Subcutaneous abdominal adipose tissue (tissue), 5 donors: Measurements from ENCODE around the gene CYB5D1.

Source experiments
- H3K27ac ChIP-seq: one replicate; pipeline ENCODE4 v1.7.0; 2013; ENCODE audit warnings: low read depth, mild to moderate bottlenecking, inconsistent platforms, low read length, moderate library complexity
- H3K27me3 ChIP-seq, 5 donors: one replicate each; pipeline ENCODE4 v1.7.0; 2013; ENCODE audit warnings: low read length in 5 of 5, inconsistent platforms in 1 of 5; ENCODE audit not compliant: control insufficient read depth in 5 of 5, insufficient read depth in 4 of 5
- H3K36me3 ChIP-seq, 5 donors: one replicate each; pipeline ENCODE4 v1.7.0; 2013; ENCODE audit warnings: low read length in 5 of 5; ENCODE audit not compliant: control insufficient read depth in 5 of 5, insufficient read depth in 5 of 5
- H3K4me1 ChIP-seq, 5 donors: one replicate each; pipeline ENCODE4 v1.7.0; 2013; ENCODE audit warnings: low read length in 5 of 5, mild to moderate bottlenecking in 3 of 5, moderate library complexity in 1 of 5; ENCODE audit not compliant: control insufficient read depth in 5 of 5, insufficient read depth in 5 of 5
- H3K4me3 ChIP-seq, 5 donors: one replicate each; pipeline ENCODE4 v1.7.0; 2013; ENCODE audit warnings: low read length in 5 of 5, low read depth in 1 of 5
- H3K9ac ChIP-seq, 5 donors: one replicate each; pipeline ENCODE4 v1.7.0; 2013; ENCODE audit warnings: low read length in 5 of 5, mild to moderate bottlenecking in 4 of 5, moderate library complexity in 3 of 5
- H3K9me3 ChIP-seq, 5 donors: one replicate each; pipeline ENCODE4 v1.7.0; 2013; ENCODE audit warnings: low read length in 5 of 5; ENCODE audit not compliant: control insufficient read depth in 5 of 5
- donor health status: healthy.
- donor health status: healthy.
- donor health status: healthy.
- donor health status: healthy.
- donor health status: healthy.

The CYB5D1 gene

GRCh38 chr17:7820231-7820630, 37.6 kb upstream of the CYB5D1 start:
- H3K36me3 ChIP-seq: no peaks in the 10 kb centered on the region
- H3K27me3 ChIP-seq: peaks cover 0 to 13% (median 3%) of the 10 kb centered on the region in 5 donors
- no peak overlapping the region for H3K9ac ChIP-seq
- no peak overlapping the region for H3K27ac ChIP-seq
- no peak overlapping the region for H3K4me3 ChIP-seq
- H3K9me3 ChIP-seq: no peaks in the 10 kb centered on the region
- H3K4me1 ChIP-seq: no peaks in the 10 kb centered on the region

- H3K9me3 ChIP-seq: no peaks in the 10 kb centered on the region
- H3K36me3 ChIP-seq: no peaks in the 10 kb centered on the region
- H3K4me3 ChIP-seq: no peak overlapping the region
- no peak overlapping the region for H3K27ac ChIP-seq
- peaks cover 0 to 11% (median 3%) of the 10 kb centered on the region in 5 donors for H3K27me3 ChIP-seq
- peaks cover 0 to 6% (median 0%) of the 10 kb centered on the region in 5 donors for H3K4me1 ChIP-seq
- H3K9ac ChIP-seq: no peak overlapping the region
Observed at GRCh38 chr17:7822126-7822525, 35.7 kb upstream of the CYB5D1 start.

- H3K9ac ChIP-seq: no peak overlapping the region
- peaks cover 0 to 3% (median 3%) of the 10 kb centered on the region in 5 donors for H3K27me3 ChIP-seq
- H3K4me1 ChIP-seq: peaks cover 0 to 6% (median 0%) of the 10 kb centered on the region in 5 donors
Observed at GRCh38 chr17:7823581-7824001, 34.2 kb upstream of the CYB5D1 start.

GRCh38 chr17:7824021-7824924, 33.5 kb upstream of the CYB5D1 start:
- Histone ChIP-seq H3K9ac (no peak overlapping the region), H3K4me3 (no peak overlapping the region), H3K9me3 (no peaks in the 10 kb centered on the region), H3K27me3 (peaks cover 0 to 3% (median 0%) of the 10 kb centered on the region in 5 donors), H3K4me1 (peaks cover 0 to 6% (median 0%) of the 10 kb centered on the region in 5 donors), H3K36me3 (no peaks in the 10 kb centered on the region), H3K27ac (no peak overlapping the region)

More at GRCh38 chr17:7823581-7824001, 34.2 kb upstream of the CYB5D1 start:
- H3K4me3 ChIP-seq: no peak overlapping the region
- H3K9me3 ChIP-seq: no peaks in the 10 kb centered on the region
- H3K27ac ChIP-seq: no peak overlapping the region
- H3K36me3 ChIP-seq: no peaks in the 10 kb centered on the region

DNA sequence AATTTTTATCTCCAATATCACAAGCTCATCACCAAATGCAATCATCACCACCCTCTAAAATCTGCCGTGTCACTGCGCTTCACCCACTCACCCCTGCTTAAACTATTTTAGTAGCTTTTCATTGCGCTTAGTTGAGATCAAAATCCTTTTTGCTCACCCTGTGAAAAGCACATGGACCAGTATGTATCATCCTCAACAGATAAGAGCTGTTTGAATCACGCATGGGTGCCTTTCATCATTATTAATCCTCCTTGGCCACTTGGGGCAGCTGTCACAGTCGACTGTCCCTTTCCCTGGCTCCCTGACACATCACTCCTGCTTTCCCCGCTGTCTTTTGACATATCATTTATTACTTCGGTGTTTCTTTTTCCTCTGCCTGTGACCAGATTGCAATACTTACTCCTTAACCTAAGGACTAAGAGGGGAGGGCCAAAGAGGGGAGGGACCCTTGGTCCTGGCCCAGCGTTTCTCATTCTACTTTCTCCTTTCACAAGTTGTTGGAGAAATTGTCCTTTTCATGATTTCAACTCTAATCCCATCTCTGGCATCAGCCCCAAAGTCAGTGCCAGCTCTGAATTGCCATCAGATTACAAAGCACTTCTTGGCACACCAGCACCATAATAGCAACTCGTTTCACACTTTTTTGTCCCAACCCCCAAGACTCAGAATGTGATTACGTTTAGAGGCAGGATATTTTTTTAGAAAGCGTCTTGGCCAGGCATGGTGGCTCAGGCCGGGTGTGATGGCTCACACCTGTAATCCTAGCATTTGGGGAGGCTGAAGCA, 32.4 kb upstream of the CYB5D1 start:
- peak overlapping the region in 1 of 5 donors; percentile 17 for H3K9ac ChIP-seq
- H3K9me3 ChIP-seq: no peaks in the 10 kb centered on the region
- H3K27me3 ChIP-seq: peaks cover 0 to 3% (median 1%) of the 10 kb centered on the region in 5 donors
- H3K4me3 ChIP-seq: no peak overlapping the region
- peaks cover 0 to 6% (median 0%) of the 10 kb centered on the region in 5 donors for H3K4me1 ChIP-seq
- H3K27ac ChIP-seq: no peak overlapping the region
- H3K36me3 ChIP-seq: no peaks in the 10 kb centered on the region

- no peak overlapping the region for H3K9ac ChIP-seq
- H3K27ac ChIP-seq: no peak overlapping the region
- peaks cover 4 to 18% (median 7%) of the 10 kb centered on the region in 5 donors for H3K4me1 ChIP-seq
- H3K27me3 ChIP-seq: peaks cover 0 to 5% (median 2%) of the 10 kb centered on the region in 5 donors
- no peaks in the 10 kb centered on the region for H3K36me3 ChIP-seq
- no peaks in the 10 kb centered on the region for H3K9me3 ChIP-seq
- H3K4me3 ChIP-seq: no peak overlapping the region
Observed at GRCh38 chr17:7830616-7831015, 27.2 kb upstream of the CYB5D1 start.

DNA sequence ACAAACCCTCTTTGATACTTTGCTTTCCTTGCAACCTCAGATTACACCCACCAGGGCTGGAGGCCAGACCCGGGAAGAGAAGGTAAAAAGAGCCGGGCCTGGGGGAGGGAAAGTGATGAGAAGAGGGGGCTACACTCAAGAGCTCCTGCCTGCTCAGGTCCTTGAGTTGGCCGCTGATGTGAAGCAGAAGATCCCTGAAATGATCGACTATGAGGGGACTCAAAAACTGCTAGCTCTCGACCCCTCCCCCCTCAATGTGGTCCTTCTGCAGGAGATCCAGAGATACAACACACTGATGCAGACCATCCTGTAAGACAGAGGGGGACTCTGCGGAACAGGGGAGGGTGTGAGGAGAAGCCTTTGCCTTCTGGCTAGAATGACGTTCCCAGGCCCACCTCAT, 26.6 kb upstream of the CYB5D1 start:
- no peak overlapping the region for H3K9ac ChIP-seq
- peaks cover 0 to 5% (median 2%) of the 10 kb centered on the region in 5 donors for H3K27me3 ChIP-seq
- H3K4me3 ChIP-seq: no peak overlapping the region
- no peak overlapping the region for H3K27ac ChIP-seq
- peaks cover 4 to 22% (median 10%) of the 10 kb centered on the region in 5 donors for H3K4me1 ChIP-seq
- no peaks in the 10 kb centered on the region for H3K9me3 ChIP-seq
- H3K36me3 ChIP-seq: no peaks in the 10 kb centered on the region

DNA sequence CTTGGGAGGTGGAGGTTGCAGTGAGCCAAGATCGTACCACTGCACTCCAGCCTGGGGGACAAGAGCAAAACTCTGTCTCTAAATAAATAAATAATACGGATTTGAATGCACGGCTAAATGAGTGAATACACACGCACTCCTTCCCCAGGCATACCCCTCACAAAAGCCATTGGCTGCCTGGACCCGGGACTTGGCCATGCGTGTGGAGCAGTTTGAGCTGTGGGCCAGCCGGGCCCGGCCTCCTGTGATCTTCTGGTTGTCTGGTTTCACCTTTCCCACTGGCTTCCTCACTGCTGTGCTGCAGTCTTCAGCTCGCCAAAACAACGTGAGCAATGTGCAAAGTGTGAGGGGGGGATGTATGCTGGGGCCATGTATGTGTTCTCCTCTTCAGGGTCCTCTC, 25.4 kb upstream of the CYB5D1 start:
- no peaks in the 10 kb centered on the region for H3K36me3 ChIP-seq

GRCh38 chr17:7833011-7833794, 24.6 kb upstream of the CYB5D1 start:
- peak overlapping the region in 3 of 5 donors; percentile 49 to 97 (median 68) for H3K9ac ChIP-seq
- peaks cover 11 to 39% (median 26%) of the 10 kb centered on the region in 5 donors for H3K4me1 ChIP-seq
- H3K27me3 ChIP-seq: peaks cover 0 to 5% (median 2%) of the 10 kb centered on the region in 5 donors
- no peaks in the 10 kb centered on the region for H3K36me3 ChIP-seq
- no peaks in the 10 kb centered on the region for H3K9me3 ChIP-seq
- H3K27ac ChIP-seq: peak overlapping the region; percentile 100
- peak overlapping the region; percentile 66 to 89 (median 87) for H3K4me3 ChIP-seq

More for the DNA sequence above, 25.4 kb upstream of the CYB5D1 start:
- H3K9ac ChIP-seq: no peak overlapping the region
- no peak overlapping the region for H3K27ac ChIP-seq
- H3K4me3 ChIP-seq: no peak overlapping the region
- H3K27me3 ChIP-seq: peaks cover 0 to 5% (median 2%) of the 10 kb centered on the region in 5 donors
- H3K4me1 ChIP-seq: peaks cover 11 to 33% (median 21%) of the 10 kb centered on the region in 5 donors
- H3K9me3 ChIP-seq: no peaks in the 10 kb centered on the region
